Hepatocyte (in vitro differentiated cells): ENCODE data around the gene GPATCH1. TPM values are rescaled to one million over a fixed set of nuclear protein-coding genes. Genes with fewer than 3 reads are reported as not detected.

Experiments
- DNase-seq: peaks from one replicate; pipeline ENCODE4 v3.0.0-alpha.2; 2016; ENCODE audit warnings: low spot score
- H2AFZ ChIP-seq: fragments of 200-600 bp; sonication (generic); 2 replicates; pipeline ENCODE4 v1.6.0; 2016; ENCODE audit warnings: antibody characterized with exemption, mild to moderate bottlenecking
- H3K27ac ChIP-seq: fragments of 200-600 bp; sonication (generic); 2 replicates; pipeline ENCODE4 v1.5.1; 2016; ENCODE audit warnings: mild to moderate bottlenecking
- H3K27me3 ChIP-seq: fragments of 200-600 bp; sonication (generic); 2 replicates; pipeline ENCODE4 v1.6.1; 2016
- H3K36me3 ChIP-seq: fragments of 200-600 bp; sonication (generic); replicated peaks from 2 replicates; pipeline ENCODE4 v1.5.1; 2016; ENCODE audit warnings: low read depth; ENCODE audit not compliant: insufficient read depth
- H3K4me1 ChIP-seq: fragments of 200-600 bp; sonication (generic); 2 replicates; pipeline ENCODE4 v1.5.1; 2016; ENCODE audit warnings: mild to moderate bottlenecking, moderate library complexity; ENCODE audit not compliant: insufficient read depth
- H3K4me2 ChIP-seq: fragments of 200-600 bp; sonication (generic); 2 replicates; pipeline ENCODE4 v1.6.0; 2016
- H3K4me3 ChIP-seq: fragments of 200-600 bp; sonication (generic); 2 replicates; pipeline ENCODE4 v1.5.1; 2016; ENCODE audit warnings: mild to moderate bottlenecking
- H3K79me2 ChIP-seq: fragments of 200-600 bp; sonication (generic); 2 replicates; pipeline ENCODE4 v1.6.0; 2017; ENCODE audit warnings: mild to moderate bottlenecking
- H3K9me2 ChIP-seq: fragments of 200-600 bp; sonication (generic); replicated peaks from 2 replicates; pipeline ENCODE4 v1.6.0; 2017; ENCODE audit warnings: mild to moderate bottlenecking; ENCODE audit not compliant: insufficient read depth
- H3K9me3 ChIP-seq: fragments of 200-600 bp; sonication (generic); 2 replicates; pipeline ENCODE4 v1.5.1; 2016; ENCODE audit warnings: low read depth, mild to moderate bottlenecking
- H4K20me1 ChIP-seq: fragments of 200-600 bp; sonication (generic); 2 replicates; pipeline ENCODE4 v1.6.0; 2016; ENCODE audit warnings: mild to moderate bottlenecking; ENCODE audit not compliant: insufficient read depth, poor library complexity, severe bottlenecking
- EZH2 ChIP-seq: fragments of 200-600 bp; sonication (generic); IDR thresholded peaks from 2 replicates; pipeline ENCODE4 v1.6.1; 2016; ENCODE audit warnings: antibody characterized with exemption, mild to moderate bottlenecking, borderline replicate concordance
- EZH2phosphoT487 ChIP-seq: fragments of 200-600 bp; sonication (generic); IDR thresholded peaks from one replicate; pipeline ENCODE4 v1.6.1; 2018; ENCODE audit warnings: antibody characterized with exemption, mild to moderate bottlenecking, low read depth, moderate library complexity; ENCODE audit not compliant: unreplicated experiment, severe bottlenecking
- WGBS: methylation state at CpG from one replicate; pipeline ENCODE4 v1.1.6; 2016; ENCODE audit warnings: low lambda C conversion rate; ENCODE audit errors: missing lambda C conversion rate; 5-methylcytosine and 5-hydroxymethylcytosine counted together
- polyA plus RNA-seq: library from polyadenylated mRNA; unstranded; fragments of >200 nt; fragmentation: Nextera tagmentation; extraction: Ambion mirVana; gene quantifications from 2 replicates; pipeline ENCODE4 v1.2.1, GENCODE V29; 2016
- total RNA-seq: library from RNA; depleted of rRNA; stranded (reverse); fragments of >200 nt; gene quantifications from 2 replicates; pipeline ENCODE4 v1.2.3, GENCODE V29; 2014
- TF ChIP-seq, protein P1 (sequence below): fragments of 200-600 bp; sonication (generic); IDR thresholded peaks from 2 replicates; pipeline ENCODE4 v1.5.1; 2016; ENCODE audit warnings: antibody characterized with exemption, mild to moderate bottlenecking; ENCODE audit not compliant: poor library complexity

Gene GPATCH1
- total and polyA plus RNA-seq, 2 experiments from 2014 or later = 6.8 to 14.5 TPM

DNA sequence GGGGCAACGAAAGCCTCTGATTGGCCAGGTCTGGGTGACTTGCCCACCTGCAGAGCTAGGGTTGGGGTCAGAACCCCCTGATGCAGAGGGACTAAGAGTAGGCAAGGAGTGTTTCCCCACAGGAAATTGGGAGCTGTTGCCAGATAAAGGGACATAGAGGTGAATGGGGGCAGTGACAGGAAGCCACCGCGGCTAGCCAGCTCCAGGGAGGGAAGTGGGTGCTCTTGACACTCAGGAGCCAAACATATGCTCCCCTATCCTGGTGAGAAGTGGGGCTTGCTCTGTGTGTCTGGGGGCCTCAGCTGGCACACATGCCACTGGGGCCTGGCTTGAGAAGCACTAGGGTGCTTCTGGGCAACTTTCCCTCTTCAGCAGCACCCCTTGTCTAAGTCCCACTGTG is 76.9 kb downstream of the GPATCH1 start:
- Histone ChIP-seq H3K9me3 (no peaks in the 10 kb centered on the region), H3K4me2 (no peak overlapping the region), H3K79me2 (no peaks in the 10 kb centered on the region), H2AFZ (no peak overlapping the region), H3K36me3 (no peaks in the 10 kb centered on the region), H3K27me3 (no peaks in the 10 kb centered on the region), H3K9me2 (no peaks in the 10 kb centered on the region), H3K4me3 (no peak overlapping the region), H3K4me1 (no peaks in the 10 kb centered on the region), H4K20me1 (no peaks in the 10 kb centered on the region), H3K27ac (no peak overlapping the region)
- no peak for DNase-seq
- TF ChIP-seq EZH2phosphoT487 = no peak
- TF ChIP-seq, protein P1, sequence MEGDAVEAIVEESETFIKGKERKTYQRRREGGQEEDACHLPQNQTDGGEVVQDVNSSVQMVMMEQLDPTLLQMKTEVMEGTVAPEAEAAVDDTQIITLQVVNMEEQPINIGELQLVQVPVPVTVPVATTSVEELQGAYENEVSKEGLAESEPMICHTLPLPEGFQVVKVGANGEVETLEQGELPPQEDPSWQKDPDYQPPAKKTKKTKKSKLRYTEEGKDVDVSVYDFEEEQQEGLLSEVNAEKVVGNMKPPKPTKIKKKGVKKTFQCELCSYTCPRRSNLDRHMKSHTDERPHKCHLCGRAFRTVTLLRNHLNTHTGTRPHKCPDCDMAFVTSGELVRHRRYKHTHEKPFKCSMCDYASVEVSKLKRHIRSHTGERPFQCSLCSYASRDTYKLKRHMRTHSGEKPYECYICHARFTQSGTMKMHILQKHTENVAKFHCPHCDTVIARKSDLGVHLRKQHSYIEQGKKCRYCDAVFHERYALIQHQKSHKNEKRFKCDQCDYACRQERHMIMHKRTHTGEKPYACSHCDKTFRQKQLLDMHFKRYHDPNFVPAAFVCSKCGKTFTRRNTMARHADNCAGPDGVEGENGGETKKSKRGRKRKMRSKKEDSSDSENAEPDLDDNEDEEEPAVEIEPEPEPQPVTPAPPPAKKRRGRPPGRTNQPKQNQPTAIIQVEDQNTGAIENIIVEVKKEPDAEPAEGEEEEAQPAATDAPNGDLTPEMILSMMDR = no peak
- no peak for TF ChIP-seq EZH2
- 88% methylated on average over 3 of the region's 3 CpGs for WGBS

DNA sequence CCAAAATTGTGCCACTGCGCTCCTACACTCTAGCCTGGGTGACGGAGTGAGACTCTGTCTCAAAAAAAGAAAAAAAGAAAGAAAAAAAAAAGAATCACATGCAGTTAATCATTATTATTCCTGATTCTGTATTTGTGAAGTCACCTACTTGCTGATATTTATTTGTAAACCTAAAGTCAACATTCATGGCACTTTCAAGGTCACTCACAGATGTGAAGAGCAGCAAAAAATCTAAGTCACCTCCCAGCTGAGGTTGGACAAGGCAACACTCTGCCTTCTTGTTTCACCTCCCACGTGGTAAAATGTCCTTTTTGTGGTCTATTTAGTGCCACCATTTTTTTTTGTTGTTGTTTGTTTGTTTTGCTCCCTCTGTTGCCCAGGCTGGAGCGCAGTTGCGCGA is 77.4 kb downstream of the GPATCH1 start:
- WGBS = 91% methylated on average over 6 of the region's 6 CpGs
- no peaks in the 10 kb centered on the region for H3K9me2 ChIP-seq
- DNase-seq = no peak
- no peaks in the 10 kb centered on the region for H3K79me2 ChIP-seq
- H3K9me3 ChIP-seq = no peaks in the 10 kb centered on the region
- no peak overlapping the region for H2AFZ ChIP-seq
- no peaks in the 10 kb centered on the region for H3K36me3 ChIP-seq
- H3K4me2 ChIP-seq = no peak overlapping the region
- no peaks in the 10 kb centered on the region for H3K4me1 ChIP-seq
- no peaks in the 10 kb centered on the region for H4K20me1 ChIP-seq
- TF ChIP-seq, protein P1 = no peak
- no peak for TF ChIP-seq EZH2
- no peak for TF ChIP-seq EZH2phosphoT487
- H3K4me3 ChIP-seq = no peak overlapping the region
- no peaks in the 10 kb centered on the region for H3K27me3 ChIP-seq
- H3K27ac ChIP-seq = no peak overlapping the region

DNA sequence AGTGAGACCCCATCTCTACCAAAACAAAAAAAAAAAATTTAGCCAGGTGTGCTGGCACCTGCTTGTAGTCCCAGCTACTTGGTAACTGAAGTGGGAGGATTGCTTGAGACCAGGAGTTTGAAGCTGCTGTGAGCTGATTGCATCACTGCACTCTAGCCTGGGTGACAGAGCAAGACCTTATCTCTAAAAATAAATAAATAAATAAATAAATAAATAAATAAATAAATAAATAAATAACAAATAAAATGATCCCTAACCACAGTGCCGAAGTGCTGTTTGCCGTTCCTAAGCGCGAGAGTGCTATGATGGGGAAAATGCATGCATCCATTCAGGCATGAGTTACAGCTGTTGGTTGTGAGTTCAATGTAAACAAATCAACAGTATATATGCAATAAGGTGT is 78.2 kb downstream of the GPATCH1 start:
- no peaks in the 10 kb centered on the region for H3K79me2 ChIP-seq
- TF ChIP-seq EZH2 = no peak
- TF ChIP-seq EZH2phosphoT487 = no peak
- TF ChIP-seq, protein P1 = no peak
- H3K9me2 ChIP-seq = no peaks in the 10 kb centered on the region
- H2AFZ ChIP-seq = no peak overlapping the region
- no peak overlapping the region for H3K4me2 ChIP-seq
- H3K9me3 ChIP-seq = no peaks in the 10 kb centered on the region
- 99% methylated on average over 4 of the region's 4 CpGs for WGBS
- no peak for DNase-seq
- no peaks in the 10 kb centered on the region for H4K20me1 ChIP-seq
- no peaks in the 10 kb centered on the region for H3K27me3 ChIP-seq
- no peaks in the 10 kb centered on the region for H3K36me3 ChIP-seq
- H3K4me1 ChIP-seq = no peaks in the 10 kb centered on the region
- no peak overlapping the region for H3K27ac ChIP-seq
- no peak overlapping the region for H3K4me3 ChIP-seq

DNA sequence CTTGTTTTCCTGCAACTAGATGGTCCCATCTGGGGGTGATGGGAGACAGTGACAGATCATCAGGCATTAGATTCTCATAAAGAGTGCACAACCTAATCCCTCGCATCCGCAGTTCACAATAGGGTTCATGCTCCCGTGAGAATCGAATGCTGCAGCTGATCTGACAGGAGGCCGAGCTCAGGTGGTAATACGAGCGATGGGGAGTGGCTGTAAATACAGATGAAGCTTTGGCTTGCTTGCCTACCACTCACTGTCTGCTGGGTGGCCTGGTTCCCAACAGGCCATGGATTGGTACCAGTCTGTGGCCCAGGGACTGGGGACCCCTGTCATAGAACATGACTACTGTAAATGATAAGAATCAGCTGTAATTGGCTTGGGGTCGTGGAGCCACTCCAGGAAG is 78.9 kb downstream of the GPATCH1 start:
- no peaks in the 10 kb centered on the region for H3K9me2 ChIP-seq
- no peaks in the 10 kb centered on the region for H3K79me2 ChIP-seq
- H3K36me3 ChIP-seq = no peaks in the 10 kb centered on the region
- H3K4me2 ChIP-seq = no peak overlapping the region
- TF ChIP-seq, protein P1 = no peak
- TF ChIP-seq EZH2phosphoT487 (no peak), EZH2 (no peak)
- 85% methylated on average over 8 of the region's 8 CpGs for WGBS
- H3K4me1 ChIP-seq = no peaks in the 10 kb centered on the region
- no peak for DNase-seq
- no peak overlapping the region for H3K27ac ChIP-seq
- no peaks in the 10 kb centered on the region for H3K27me3 ChIP-seq
- H4K20me1 ChIP-seq = no peaks in the 10 kb centered on the region
- H3K4me3 ChIP-seq = no peak overlapping the region
- no peak overlapping the region for H2AFZ ChIP-seq
- no peaks in the 10 kb centered on the region for H3K9me3 ChIP-seq
